Naive B cell (primary cell): ENCODE results near the gene EPO. TPM values are rescaled to one million over a fixed set of nuclear protein-coding genes. Genes with fewer than 3 reads are reported as not detected.
A peak's percentile ranks its signal among the peaks of the same experiment; 100 is the strongest.

ENCODE experiments used
- ATAC-seq, 2 donors: fragments of 150-1000 bp; cut with Tn5 transposase; 2 replicates each; pipeline ENCODE4 v1.10.0; 2021; ENCODE audit warnings: low read depth in 2 of 2, mild to moderate bottlenecking in 2 of 2, moderate library complexity in 2 of 2
- DNase-seq: peaks from one replicate; pipeline ENCODE4 v3.0.0; 2022
- H3K27ac Mint-ChIP-seq, 6 donors: one replicate each; pipeline ENCODE4 v1.8.0; 2020 to 2022; ENCODE audit warnings: mild to moderate bottlenecking in 6 of 6, mixed read lengths in 6 of 6, moderate library complexity in 5 of 6, inconsistent platforms in 2 of 6
- H3K27me3 Mint-ChIP-seq, 3 donors: one replicate each; pipeline ENCODE4 v1.8.0; 2021 to 2022; ENCODE audit warnings: mixed read lengths in 3 of 3, mild to moderate bottlenecking in 1 of 3
- H3K36me3 Mint-ChIP-seq, 2 donors: one replicate each; pipeline ENCODE4 v1.8.0; 2020 to 2022; ENCODE audit warnings: mixed read lengths in 2 of 2, inconsistent platforms in 1 of 2, mild to moderate bottlenecking in 1 of 2
- H3K4me1 Mint-ChIP-seq, 3 donors: one replicate each; pipeline ENCODE4 v1.8.0; 2020 to 2022; ENCODE audit warnings: mixed read lengths in 3 of 3, inconsistent platforms in 1 of 3, mild to moderate bottlenecking in 1 of 3, moderate library complexity in 1 of 3
- H3K4me3 Mint-ChIP-seq, 8 donors: one replicate each; pipeline ENCODE4 v1.8.0; 2020 to 2022; ENCODE audit warnings: mild to moderate bottlenecking in 8 of 8, mixed read lengths in 8 of 8, moderate library complexity in 8 of 8, inconsistent platforms in 2 of 8
- H3K9me3 Mint-ChIP-seq, 7 donors: one replicate each; pipeline ENCODE4 v1.8.0; 2020 to 2022; ENCODE audit warnings: mixed read lengths in 7 of 7, mild to moderate bottlenecking in 5 of 7, inconsistent platforms in 2 of 7, moderate library complexity in 1 of 7
- polyA plus RNA-seq, 6 donors: library from polyadenylated mRNA; unstranded; fragments of 300-500 nt; fragmentation: Illumina TruSeq; gene quantifications; one replicate each; pipeline ENCODE4 v1.2.3, GENCODE V29; 2021; ENCODE audit warnings: low read depth in 6 of 6

EPO gene
- polyA plus RNA-seq, 6 donors from 2014 or later, result not detected

GRCh38 chr7:100679129-100679926 is 40.9 kb upstream of the EPO start:
- no peaks in the 10 kb centered on the region for H3K36me3 Mint-ChIP-seq
- DNase-seq (no peak), ATAC-seq (no peak)
- no peaks in the 10 kb centered on the region for H3K9me3 Mint-ChIP-seq
- no peak overlapping the region for H3K4me3 Mint-ChIP-seq
- peak overlapping the region in 3 of 6 donors; percentile 47 to 89 (median 57) for H3K27ac Mint-ChIP-seq
- peaks cover 12 to 23% (median 19%) of the 10 kb centered on the region in 3 donors for H3K4me1 Mint-ChIP-seq
- no peaks in the 10 kb centered on the region for H3K27me3 Mint-ChIP-seq

GRCh38 chr7:100679927-100680575 is 40.2 kb upstream of the EPO start:
- DNase-seq (no peak), ATAC-seq (no peak)
- peak overlapping the region in 4 of 6 donors; percentile 57 to 82 (median 76) for H3K27ac Mint-ChIP-seq
- no peak overlapping the region for H3K4me3 Mint-ChIP-seq
- H3K9me3 Mint-ChIP-seq, result no peaks in the 10 kb centered on the region
- H3K27me3 Mint-ChIP-seq, result no peaks in the 10 kb centered on the region
- H3K4me1 Mint-ChIP-seq, result peaks cover 12 to 18% (median 16%) of the 10 kb centered on the region in 3 donors
- H3K36me3 Mint-ChIP-seq, result no peaks in the 10 kb centered on the region

GRCh38 chr7:100680576-100681271 is 39.5 kb upstream of the EPO start:
- Mint-ChIP-seq H3K4me1 (peaks cover 12 to 18% (median 16%) of the 10 kb centered on the region in 3 donors), H3K4me3 (no peak overlapping the region), H3K9me3 (no peaks in the 10 kb centered on the region), H3K27ac (peak overlapping the region in 4 of 6 donors; percentile 57 to 80 (median 70)), H3K27me3 (no peaks in the 10 kb centered on the region), H3K36me3 (no peaks in the 10 kb centered on the region)
- no peak for ATAC-seq
- DNase-seq, result no peak

- H3K27ac Mint-ChIP-seq, result peak overlapping the region in 1 of 6 donors; percentile 32
- DNase-seq (no peak), ATAC-seq (no peak)
- H3K4me3 Mint-ChIP-seq, result no peak overlapping the region
- no peaks in the 10 kb centered on the region for H3K27me3 Mint-ChIP-seq
- peaks cover 8 to 13% (median 12%) of the 10 kb centered on the region in 3 donors for H3K4me1 Mint-ChIP-seq
- H3K36me3 Mint-ChIP-seq, result no peaks in the 10 kb centered on the region
- no peaks in the 10 kb centered on the region for H3K9me3 Mint-ChIP-seq
Observed at GRCh38 chr7:100681491-100682227, 38.6 kb upstream of the EPO start.

- DNase-seq (no peak), ATAC-seq (no peak)
- no peak overlapping the region for H3K4me3 Mint-ChIP-seq
- no peak overlapping the region for H3K27ac Mint-ChIP-seq
- no peaks in the 10 kb centered on the region for H3K27me3 Mint-ChIP-seq
- H3K36me3 Mint-ChIP-seq, result no peaks in the 10 kb centered on the region
- H3K9me3 Mint-ChIP-seq, result no peaks in the 10 kb centered on the region
- H3K4me1 Mint-ChIP-seq, result peaks cover 4 to 16% (median 10%) of the 10 kb centered on the region in 3 donors
Observed at GRCh38 chr7:100682228-100682741, 38.0 kb upstream of the EPO start.

GRCh38 chr7:100682991-100683658 is 37.1 kb upstream of the EPO start:
- DNase-seq (no peak), ATAC-seq (no peak)
- no peak overlapping the region for H3K4me3 Mint-ChIP-seq
- peaks cover 4 to 12% (median 7%) of the 10 kb centered on the region in 3 donors for H3K4me1 Mint-ChIP-seq
- H3K27me3 Mint-ChIP-seq, result no peaks in the 10 kb centered on the region
- H3K9me3 Mint-ChIP-seq, result no peaks in the 10 kb centered on the region
- H3K36me3 Mint-ChIP-seq, result no peaks in the 10 kb centered on the region
- H3K27ac Mint-ChIP-seq, result peak overlapping the region in 1 of 6 donors; percentile 69

GRCh38 chr7:100683659-100684533 is 36.4 kb upstream of the EPO start:
- no peak for ATAC-seq
- no peaks in the 10 kb centered on the region for H3K9me3 Mint-ChIP-seq
- H3K36me3 Mint-ChIP-seq, result no peaks in the 10 kb centered on the region
- H3K27ac Mint-ChIP-seq, result peak overlapping the region in 1 of 6 donors; percentile 69
- no peak overlapping the region for H3K4me3 Mint-ChIP-seq
- DNase-seq, result no peak
- H3K4me1 Mint-ChIP-seq, result peaks cover 3 to 17% (median 8%) of the 10 kb centered on the region in 3 donors
- H3K27me3 Mint-ChIP-seq, result no peaks in the 10 kb centered on the region

GRCh38 chr7:100684534-100685042 is 35.7 kb upstream of the EPO start:
- Mint-ChIP-seq H3K27me3 (no peaks in the 10 kb centered on the region), H3K27ac (no peak overlapping the region), H3K36me3 (no peaks in the 10 kb centered on the region), H3K9me3 (peaks cover 0 to under 1% (median 0%) of the 10 kb centered on the region in 7 donors), H3K4me1 (peaks cover 10 to 20% (median 15%) of the 10 kb centered on the region in 3 donors), H3K4me3 (no peak overlapping the region)
- no peak for ATAC-seq
- DNase-seq, result no peak

GRCh38 chr7:100685049-100685605 is 35.1 kb upstream of the EPO start:
- no peaks in the 10 kb centered on the region for H3K27me3 Mint-ChIP-seq
- H3K27ac Mint-ChIP-seq, result peak overlapping the region in 2 of 6 donors; percentile 31 to 63
- ATAC-seq (no peak), DNase-seq (no peak)
- peaks cover 0 to 2% (median 0%) of the 10 kb centered on the region in 7 donors for H3K9me3 Mint-ChIP-seq
- peaks cover 16 to 22% (median 21%) of the 10 kb centered on the region in 3 donors for H3K4me1 Mint-ChIP-seq
- no peak overlapping the region for H3K4me3 Mint-ChIP-seq
- H3K36me3 Mint-ChIP-seq, result no peaks in the 10 kb centered on the region

- ATAC-seq, result no peak
- H3K9me3 Mint-ChIP-seq, result peaks cover 0 to 2% (median 0%) of the 10 kb centered on the region in 7 donors
- no peaks in the 10 kb centered on the region for H3K36me3 Mint-ChIP-seq
- H3K27ac Mint-ChIP-seq, result peak overlapping the region in 1 of 6 donors; percentile 31
- peaks cover 19 to 22% (median 20%) of the 10 kb centered on the region in 3 donors for H3K4me1 Mint-ChIP-seq
- no peaks in the 10 kb centered on the region for H3K27me3 Mint-ChIP-seq
- H3K4me3 Mint-ChIP-seq, result no peak overlapping the region
- no peak for DNase-seq
Observed at GRCh38 chr7:100685631-100686145, 34.6 kb upstream of the EPO start.

GRCh38 chr7:100686201-100686821 is 34.0 kb upstream of the EPO start:
- Mint-ChIP-seq H3K36me3 (no peaks in the 10 kb centered on the region), H3K9me3 (peaks cover 0 to 2% (median 0%) of the 10 kb centered on the region in 7 donors), H3K4me1 (peaks cover 19 to 26% (median 22%) of the 10 kb centered on the region in 3 donors), H3K4me3 (no peak overlapping the region), H3K27me3 (no peaks in the 10 kb centered on the region), H3K27ac (peak overlapping the region in 2 of 6 donors; percentile 10 to 60)
- ATAC-seq (no peak), DNase-seq (no peak)
